GM20431 (cell line): ENCODE results near the gene PJA2.

Source experiments
- in situ Hi-C: fragments of 300-500 bp; cut with MseI, MboI; formaldehyde crosslinking; loops from one replicate; pipeline ENCODE4 v1.15.0; 2020; ENCODE audit warnings: low sequenced_read_pairs; ENCODE audit not compliant: unreplicated experiment

The PJA2 gene

GRCh38 chr5:109357807-109358206, 52.0 kb downstream of the PJA2 start:
- in situ Hi-C loops, result no loop called here

GRCh38 chr5:109354761-109355160, 55.0 kb downstream of the PJA2 start:
- in situ Hi-C loops, result no loop called here

GRCh38 chr5:109351988-109352864, 57.5 kb downstream of the PJA2 start:
- in situ Hi-C loops, result no loop called here

- in situ Hi-C loops, result no loop called here
Measured at GRCh38 chr5:109350537-109351270, 59.1 kb downstream of the PJA2 start.

- in situ Hi-C loops, result no loop called here
Measured at GRCh38 chr5:109349388-109349787, 60.4 kb downstream of the PJA2 start.

- in situ Hi-C loops, result no loop called here
Measured at GRCh38 chr5:109347252-109347888, 62.4 kb downstream of the PJA2 start.

- in situ Hi-C loops, result no loop called here
Measured at GRCh38 chr5:109345699-109346098, 64.1 kb downstream of the PJA2 start.

- in situ Hi-C loops, result no loop called here
Measured at GRCh38 chr5:109340351-109340750, 69.4 kb downstream of the PJA2 start.

- in situ Hi-C loops, result no loop called here
Measured at GRCh38 chr5:109335114-109335513, 74.7 kb downstream of the PJA2 start.

GRCh38 chr5:109334056-109334455, 75.7 kb downstream of the PJA2 start:
- in situ Hi-C loops, result no loop called here

GRCh38 chr5:109329333-109330237, 80.2 kb downstream of the PJA2 start:
- in situ Hi-C loops, result no loop called here

- in situ Hi-C loops, result no loop called here
Measured at GRCh38 chr5:109328626-109329025, 81.1 kb downstream of the PJA2 start.

- in situ Hi-C loops, result no loop called here
Measured at GRCh38 chr5:109327570-109327969, 82.2 kb downstream of the PJA2 start.

GRCh38 chr5:109326919-109327318, 82.9 kb downstream of the PJA2 start:
- in situ Hi-C loops, result no loop called here

GRCh38 chr5:109325456-109325855, 84.3 kb downstream of the PJA2 start:
- in situ Hi-C loops, result no loop called here

GRCh38 chr5:109324931-109325330, 84.8 kb downstream of the PJA2 start:
- in situ Hi-C loops, result no loop called here

- in situ Hi-C loops, result no loop called here
Measured at GRCh38 chr5:109324351-109324750, 85.4 kb downstream of the PJA2 start.

- in situ Hi-C loops, result no loop called here
Measured at GRCh38 chr5:109322694-109323093, 87.1 kb downstream of the PJA2 start.

- in situ Hi-C loops, result no loop called here
Measured at GRCh38 chr5:109319351-109319750, 90.4 kb downstream of the PJA2 start.
